ENCODE results near the gene ATIC. TPM values are rescaled to one million over a fixed set of nuclear protein-coding genes. Genes with fewer than 3 reads are reported as not detected.

Gene ATIC
- polyA plus RNA-seq, 2 of the 4 experiments (the other 2 are of a cell fraction) = 298 to 328 TPM

GRCh38 chr2:215262741-215263362, 49.0 kb upstream of the ATIC start (continued):
- TF ChIP-seq, protein P1, sequence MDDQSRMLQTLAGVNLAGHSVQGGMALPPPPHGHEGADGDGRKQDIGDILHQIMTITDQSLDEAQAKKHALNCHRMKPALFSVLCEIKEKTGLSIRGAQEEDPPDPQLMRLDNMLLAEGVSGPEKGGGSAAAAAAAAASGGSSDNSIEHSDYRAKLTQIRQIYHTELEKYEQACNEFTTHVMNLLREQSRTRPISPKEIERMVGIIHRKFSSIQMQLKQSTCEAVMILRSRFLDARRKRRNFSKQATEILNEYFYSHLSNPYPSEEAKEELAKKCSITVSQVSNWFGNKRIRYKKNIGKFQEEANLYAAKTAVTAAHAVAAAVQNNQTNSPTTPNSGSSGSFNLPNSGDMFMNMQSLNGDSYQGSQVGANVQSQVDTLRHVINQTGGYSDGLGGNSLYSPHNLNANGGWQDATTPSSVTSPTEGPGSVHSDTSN (IDR thresholded peaks at IDR 0.05) = no peak

DNA sequence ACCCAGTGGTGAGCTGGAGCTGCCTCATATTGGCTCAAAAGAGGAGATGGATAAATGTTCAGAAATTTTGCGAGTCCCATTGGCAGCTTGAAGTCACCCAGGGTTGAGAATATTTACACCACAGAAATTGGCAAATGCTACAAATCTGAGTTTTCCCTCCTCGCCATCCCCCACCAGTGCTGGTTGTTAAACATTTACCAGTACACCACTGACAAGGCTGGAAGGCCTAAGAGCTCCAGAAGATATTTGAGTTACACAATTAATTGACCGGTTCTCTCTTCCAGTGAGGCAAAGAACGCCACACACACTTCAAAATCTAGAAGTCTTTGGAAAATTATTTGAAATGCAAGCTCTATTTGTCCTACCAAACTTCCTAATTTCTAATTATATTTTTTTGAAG, 47.5 kb upstream of the ATIC start:
- WGBS (ENCODE audit: missing lambda C conversion rate) = 82% methylated on average over 4 of the region's 4 CpGs
- no peaks in the 10 kb centered on the region for H3K9me3 ChIP-seq
- peaks cover 2% of the 10 kb centered on the region; the same call in 2 of the 3 replicates for H3K4me1 ChIP-seq
- H3K4me3 ChIP-seq = no peak overlapping the region
- DNase-seq (ENCODE audit: low read depth in 1 of 2, low spot score in 1 of 2) (no peak), ATAC-seq (no peak), FAIRE-seq (no peak)
- no peak for TF ChIP-seq REST (IDR thresholded peaks at IDR 0.05)
- no peak for TF ChIP-seq MAX (IDR thresholded peaks at IDR 0.05)
- no peak for TF ChIP-seq CHD2 (IDR thresholded peaks at IDR 0.05; ENCODE audit: low read length, partially characterized antibody)
- no peak for TF ChIP-seq BCL3 (IDR thresholded peaks at IDR 0.05)
- TF ChIP-seq NR3C1 (IDR thresholded peaks at IDR 0.05) = no peak
- no peak for TF ChIP-seq HOXA7 (CRISPR knock-in tag; IDR thresholded peaks at IDR 0.05)
- TF ChIP-seq PHF8 (IDR thresholded peaks at IDR 0.05; ENCODE audit: borderline replicate concordance, low read depth) = no peak
- no peak for TF ChIP-seq MAFK (IDR thresholded peaks at IDR 0.05; ENCODE audit: partially characterized antibody)
- TF ChIP-seq USF2 (IDR thresholded peaks at IDR 0.05) = no peak
- no peak for TF ChIP-seq ESRRA (IDR thresholded peaks at IDR 0.05; ENCODE audit: borderline replicate concordance, low read length)
- no peak for TF ChIP-seq MYC (IDR thresholded peaks at IDR 0.05; ENCODE audit: borderline replicate concordance, low read length)
- no peak for TF ChIP-seq CHD4 (IDR thresholded peaks at IDR 0.05; ENCODE audit: borderline replicate concordance)
- no peak for TF ChIP-seq EHMT2 (IDR thresholded peaks at IDR 0.05; ENCODE audit: low read depth)
- TF ChIP-seq FOXS1 (CRISPR knock-in tag; IDR thresholded peaks at IDR 0.05) = no peak
- no peak for TF ChIP-seq ELK1 (IDR thresholded peaks at IDR 0.05; ENCODE audit: low read depth, low read length)
- TF ChIP-seq CBX8 (IDR thresholded peaks at IDR 0.05) = no peak
- no peak for TF ChIP-seq ZC3H11A (IDR thresholded peaks at IDR 0.05)
- no peak for TF ChIP-seq KDM1A (IDR thresholded peaks at IDR 0.05; ENCODE audit: low read depth)
- H3K27ac ChIP-seq = no peak overlapping the region
- ChIA-PET POLR2A (no interaction called here), CTCF (interaction anchor here (1.7 kb wide), 1 partner anchor 667 kb away, joined by 3 read pairs; no protein-coding TSS in a partner anchor)
- H3K4me2 ChIP-seq = no peak overlapping the region

All from A549 (cell line).